Activated CD4-positive, alpha-beta T cell treated with anti-CD3 and anti-CD28 coated beads, Interleukin-2, amount 10 ng/mL, durations not matched to agents 7 days and 5 days (primary cell): ENCODE results near the gene ABHD2. TPM values are rescaled to one million over a fixed set of nuclear protein-coding genes. Genes with fewer than 3 reads are reported as not detected.
"Not testable (repeated sequence)": the region's sequence is repeated elsewhere in the genome, so short reads cannot be mapped to it uniquely, and the experiment has no call there.

Experiments used
- CTCF ChIA-PET: fragments of 350-600 bp; sonication (Branson Sonifier 250); formaldehyde crosslinking; loops from one replicate; lab custom pipeline; 2021; ENCODE audit warnings: antibody characterized with exemption; lab: Charles Lee
- POLR2A ChIA-PET: fragments of 350-600 bp; sonication (Branson Sonifier 250); formaldehyde crosslinking; loops from one replicate; lab custom pipeline; 2021; ENCODE audit warnings: antibody characterized with exemption; lab: Charles Lee
- DNase-seq: peaks from one replicate; pipeline ENCODE4 v3.0.0-alpha.2; 2020
- H3K27ac Mint-ChIP-seq: one replicate; pipeline ENCODE4 v1.8.0; 2021; ENCODE audit warnings: mild to moderate bottlenecking, moderate library complexity, mixed read lengths
- H3K27me3 Mint-ChIP-seq: one replicate; pipeline ENCODE4 v1.8.0; 2021; ENCODE audit warnings: mixed read lengths
- H3K36me3 Mint-ChIP-seq: one replicate; pipeline ENCODE4 v1.8.0; 2021; ENCODE audit warnings: low read depth, mixed read lengths
- H3K4me1 Mint-ChIP-seq: one replicate; pipeline ENCODE4 v1.8.0; 2021; ENCODE audit warnings: mixed read lengths
- H3K4me3 Mint-ChIP-seq: one replicate; pipeline ENCODE4 v1.8.0; 2021; ENCODE audit warnings: mild to moderate bottlenecking, moderate library complexity, mixed read lengths
- H3K9me3 Mint-ChIP-seq: one replicate; pipeline ENCODE4 v1.8.0; 2021; ENCODE audit warnings: mixed read lengths
- total RNA-seq, 2 experiments: library from RNA; stranded (reverse); gene quantifications; one replicate each; pipeline ENCODE4 v1.2.3, GENCODE V29; 2021

ABHD2 gene
- total RNA-seq, 2 experiments from 2014 or later, result 79.7 to 89.0 TPM

DNA sequence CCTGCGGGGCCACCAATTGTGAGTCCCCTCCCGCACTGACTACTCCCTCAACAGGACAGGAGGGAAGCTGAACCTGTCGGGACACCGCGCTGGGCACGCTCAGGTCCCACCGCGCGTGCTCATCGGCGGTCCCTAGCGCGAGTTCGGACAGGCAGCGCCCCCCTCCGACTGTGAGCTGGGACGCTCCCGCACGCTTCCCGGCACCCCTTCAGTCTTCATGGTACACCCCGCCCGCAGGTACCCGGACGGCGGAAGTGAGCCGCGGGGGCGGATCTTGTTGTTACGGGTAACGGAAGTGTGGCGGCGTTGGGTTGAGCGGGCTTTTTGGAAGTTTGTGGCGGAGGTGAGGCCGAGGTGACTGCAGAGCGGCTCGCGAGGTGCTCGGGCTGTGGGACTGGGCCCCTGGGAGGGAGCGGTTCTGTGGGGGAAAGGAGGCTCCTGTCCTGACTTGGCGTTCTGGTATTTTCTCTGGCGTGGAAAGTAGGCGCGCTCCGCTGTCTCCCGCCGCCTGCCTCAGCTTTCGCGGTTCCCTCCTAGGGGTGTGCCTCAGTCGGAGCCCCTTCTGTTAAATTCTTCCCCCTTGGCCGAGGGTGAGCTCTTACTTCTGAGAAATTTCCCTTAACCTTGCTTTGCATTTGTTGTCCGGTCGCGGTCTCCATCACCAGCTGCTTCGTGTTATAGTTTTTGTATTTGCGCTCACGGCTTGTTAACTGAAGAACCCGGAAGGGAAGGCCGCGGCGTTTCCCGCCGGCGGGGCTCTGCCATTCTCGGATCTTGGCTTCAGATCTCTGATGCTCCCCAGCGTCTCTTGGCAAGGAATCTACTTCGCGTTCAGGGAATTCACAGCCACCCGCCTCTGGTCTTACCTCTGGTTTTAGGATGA, 155.7 kb downstream of the ABHD2 start, which contains the start of gene FANCI:
FANCI (plus strand) TSS at position 289 of the 883 bp plus-strand sequence. CDS start 3,669 bp downstream, outside the sequence.
- Mint-ChIP-seq H3K27me3 (peaks cover 8% of the 10 kb centered on the region), H3K9me3 (no peaks in the 10 kb centered on the region), H3K4me1 (peaks cover 39% of the 10 kb centered on the region), H3K4me3 (peak within 1 kb of the TSS; percentile 93), H3K27ac (peak within 1 kb of the TSS; percentile 93), H3K36me3 (peaks cover 36% of the 10 kb centered on the region)
- DNase-seq, result peak; percentile 96
- POLR2A ChIA-PET, result interaction anchor here (1.3 to 1.4 kb wide), 2 partner anchors 30 to 37 kb away, joined by 3 to 4 read pairs; no protein-coding TSS in a partner anchor
- CTCF ChIA-PET, result interaction anchor here (0.5 to 2.5 kb wide), 12 partner anchors 8 to 190 kb away, joined by 3 to 8 read pairs (median 3); no protein-coding TSS in a partner anchor

DNA sequence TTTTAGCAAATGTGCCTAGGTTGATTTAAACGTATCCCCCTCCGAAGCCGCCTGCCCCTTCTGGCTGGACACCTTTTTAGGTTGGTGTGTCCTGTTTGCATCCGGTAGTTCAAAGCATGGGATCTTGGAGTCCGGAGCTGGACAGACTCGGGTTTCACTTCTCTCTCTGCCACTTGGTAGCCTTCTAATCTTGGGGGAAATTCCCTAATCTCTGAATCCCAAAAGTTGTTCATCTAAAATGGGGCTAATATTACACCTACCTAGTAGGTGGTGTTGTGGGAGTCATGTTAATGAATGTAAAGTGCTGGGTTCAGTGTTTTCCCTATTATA, 156.3 kb downstream of the ABHD2 start:
- ChIA-PET POLR2A (interaction anchor here (1.3 to 1.4 kb wide), 2 partner anchors 29 to 37 kb away, joined by 3 to 4 read pairs; no protein-coding TSS in a partner anchor), CTCF (interaction anchor here (0.8 to 2.5 kb wide), 13 partner anchors 8 to 191 kb away, joined by 3 to 8 read pairs (median 3); no protein-coding TSS in a partner anchor)
- peaks cover 43% of the 10 kb centered on the region for H3K4me1 Mint-ChIP-seq
- H3K9me3 Mint-ChIP-seq, result no peaks in the 10 kb centered on the region
- peak overlapping the region; percentile 93 for H3K27ac Mint-ChIP-seq
- no peak for DNase-seq
- H3K4me3 Mint-ChIP-seq, result peak overlapping the region; percentile 93
- peaks cover 6% of the 10 kb centered on the region for H3K27me3 Mint-ChIP-seq
- peaks cover 41% of the 10 kb centered on the region for H3K36me3 Mint-ChIP-seq

DNA sequence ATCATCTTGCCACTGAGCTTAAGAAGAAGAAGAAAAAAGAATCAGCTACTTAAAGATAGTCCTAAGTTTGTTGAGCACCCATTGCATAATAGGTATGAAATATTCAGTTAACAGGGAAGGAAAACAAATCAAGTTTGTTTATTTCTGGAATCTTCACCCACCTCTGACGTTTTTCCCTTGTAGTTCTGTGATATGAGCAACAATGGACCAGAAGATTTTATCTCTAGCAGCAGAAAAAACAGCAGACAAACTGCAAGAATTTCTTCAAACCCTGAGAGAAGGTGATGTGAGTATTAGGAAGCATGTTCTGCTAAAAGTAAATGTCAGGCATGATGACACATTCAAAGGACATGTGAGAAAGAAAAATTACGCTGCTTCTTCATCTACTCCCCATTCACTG, 159.2 kb downstream of the ABHD2 start:
- Mint-ChIP-seq H3K4me1 (peaks cover 49% of the 10 kb centered on the region), H3K27me3 (no peaks in the 10 kb centered on the region), H3K27ac (no peak overlapping the region), H3K36me3 (peaks cover 56% of the 10 kb centered on the region), H3K4me3 (no peak overlapping the region), H3K9me3 (no peaks in the 10 kb centered on the region)
- POLR2A ChIA-PET, result no interaction called here
- no peak for DNase-seq
- CTCF ChIA-PET, result interaction anchor here (0.6 to 1.7 kb wide), 3 partner anchors 10 to 41 kb away, joined by 3 to 5 read pairs (median 5); no protein-coding TSS in a partner anchor

DNA sequence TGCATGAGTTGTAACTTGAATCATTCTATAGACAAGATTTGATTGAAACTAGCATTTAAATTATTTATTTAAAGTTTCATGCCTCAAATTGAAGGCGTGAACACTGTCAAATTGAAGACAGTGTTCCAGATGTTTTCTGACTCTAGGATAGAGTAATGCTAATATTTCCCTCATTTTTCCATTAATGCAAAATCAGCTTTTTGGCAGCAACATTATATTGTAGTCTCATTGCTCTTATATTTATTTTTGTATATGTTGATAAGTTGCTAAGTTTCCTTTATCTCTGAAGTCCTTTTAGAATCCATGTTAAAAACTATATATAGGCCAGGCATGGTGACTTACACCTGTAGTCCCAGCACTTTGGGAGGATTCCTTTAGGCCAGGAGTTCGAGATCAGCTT, 160.3 kb downstream of the ABHD2 start:
- POLR2A ChIA-PET, result no interaction called here
- H3K27me3 Mint-ChIP-seq, result no peaks in the 10 kb centered on the region

DNA sequence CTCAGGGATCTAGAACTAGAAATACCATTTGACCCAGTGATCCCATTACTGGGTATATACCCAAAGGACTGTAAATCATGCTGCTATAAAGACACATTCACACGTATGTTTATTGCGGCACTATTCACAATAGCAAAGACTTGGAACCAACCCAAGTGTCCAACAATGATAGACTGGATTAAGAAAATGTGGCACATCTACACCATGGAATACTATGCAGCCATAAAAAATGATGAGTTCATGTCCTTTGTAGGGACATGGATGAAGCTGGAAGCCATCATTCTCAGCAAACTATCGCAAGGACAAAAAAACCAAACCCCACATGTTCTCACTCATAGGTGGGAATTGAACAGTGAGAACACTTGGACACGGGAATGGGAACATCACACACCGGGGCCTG, 161.9 kb downstream of the ABHD2 start:
- H3K4me3 Mint-ChIP-seq, DNase-seq, POLR2A ChIA-PET, H3K27me3 Mint-ChIP-seq, CTCF ChIA-PET, H3K9me3 Mint-ChIP-seq: not testable (repeated sequence)
- Mint-ChIP-seq H3K27ac (peak overlapping the region; percentile 75), H3K36me3 (peaks cover 65% of the 10 kb centered on the region), H3K4me1 (peaks cover 46% of the 10 kb centered on the region)

More for the DNA sequence above, 160.3 kb downstream of the ABHD2 start:
- no peaks in the 10 kb centered on the region for H3K9me3 Mint-ChIP-seq
- no peak overlapping the region for H3K27ac Mint-ChIP-seq
- CTCF ChIA-PET, result interaction anchor here (1.1 kb wide), 1 partner anchor 45 kb away, joined by 3 read pairs; no protein-coding TSS in a partner anchor
- H3K36me3 Mint-ChIP-seq, result peaks cover 62% of the 10 kb centered on the region
- no peak for DNase-seq
- H3K4me1 Mint-ChIP-seq, result peaks cover 46% of the 10 kb centered on the region
- H3K4me3 Mint-ChIP-seq, result no peak overlapping the region

Other genes starting within 250 kb of the ABHD2 start
- 10 to 100 TPM; 75.4 to 86.1 TPM for gene HAPLN3, start 192.9 kb upstream of the ABHD2 start, total RNA-seq
- 10 to 100 TPM; 57.9 to 58.5 TPM for gene MFGE8, start 175.1 kb upstream of the ABHD2 start, total RNA-seq
- gene RLBP1, start 133.1 kb downstream of the ABHD2 start, total RNA-seq, result not detected
- 100 to 1,000 TPM; 203 to 210 TPM for gene FANCI, start 155.5 kb downstream of the ABHD2 start, total RNA-seq
- gene POLG, start 246.4 kb downstream of the ABHD2 start, total RNA-seq, result 100 to 1,000 TPM in 1 of 2 experiments, 10 to 100 TPM in 1; 85.6 to 105 TPM